ENCODE data around the gene TSBP1.
"Not testable (repeated sequence)": the region's sequence is repeated elsewhere in the genome, so short reads cannot be mapped to it uniquely, and the experiment has no call there.

TSBP1 gene

DNA sequence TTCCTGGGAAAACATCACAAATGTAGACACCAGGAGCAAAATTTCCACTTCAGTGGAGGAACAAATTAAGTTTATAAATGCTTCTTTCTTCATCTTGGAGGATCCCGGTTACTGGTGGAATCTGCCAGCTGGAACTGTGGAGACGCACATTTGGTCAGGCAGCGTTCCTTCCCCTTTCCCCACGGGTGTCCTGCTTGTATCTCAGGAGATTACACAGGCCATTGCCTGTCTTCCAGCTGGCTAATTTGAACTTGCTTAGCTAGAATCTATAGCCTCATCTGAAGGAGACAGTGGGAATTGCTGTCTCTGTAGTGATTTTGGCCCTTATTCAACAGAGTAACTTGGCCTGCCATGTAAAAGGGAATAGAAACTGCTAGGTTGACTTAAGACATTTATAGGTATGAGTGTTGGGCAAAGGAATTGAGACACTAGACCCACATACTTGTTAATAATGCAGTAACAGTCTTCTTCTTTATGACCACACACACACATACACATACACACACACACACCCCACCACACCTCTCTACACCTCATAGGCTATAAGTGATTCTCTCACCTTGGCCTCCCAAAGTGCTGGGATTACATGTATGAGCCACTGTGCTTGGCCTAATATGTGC is 34.4 kb downstream of the TSBP1 start:
- no peak for TF ChIP-seq Cebpa-rat (IDR thresholded peaks at IDR 0.05)
- Histone ChIP-seq H3K4me2 (no peak overlapping the region), H3K9me3 (no peaks in the 10 kb centered on the region), H3K9ac (no peak overlapping the region), H4K20me1 (no peaks in the 10 kb centered on the region), H3K27me3 (no peaks in the 10 kb centered on the region), H3K36me3 (no peaks in the 10 kb centered on the region), H3K27ac (no peak overlapping the region), H3K4me1 (no peaks in the 10 kb centered on the region), H3K4me3 (no peak overlapping the region)

DNA sequence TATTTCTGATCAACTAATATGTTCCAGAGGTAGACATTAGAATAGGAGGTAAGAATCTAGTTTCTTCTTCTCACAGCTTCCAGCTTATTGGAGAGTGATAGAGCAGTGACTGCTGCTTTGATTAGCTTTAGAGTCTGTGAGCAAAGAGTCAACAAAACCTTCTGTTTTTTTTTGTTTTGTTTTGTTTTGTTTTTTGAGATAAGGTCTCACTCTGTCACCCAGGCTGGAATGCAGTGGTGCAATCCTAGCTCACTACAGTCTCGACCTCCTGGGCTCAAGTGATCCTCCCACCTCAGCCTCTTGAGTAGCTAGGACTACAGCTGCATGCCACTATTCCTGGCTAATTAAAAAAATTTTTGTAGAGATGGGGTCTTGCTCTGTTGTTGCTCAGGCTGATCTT is 39.3 kb downstream of the TSBP1 start:
- Histone ChIP-seq H3K36me3 (no peaks in the 10 kb centered on the region), H3K4me1 (no peaks in the 10 kb centered on the region), H3K27ac (no peak overlapping the region), H3K9me3 (no peaks in the 10 kb centered on the region), H3K4me2 (no peak overlapping the region), H4K20me1 (no peaks in the 10 kb centered on the region), H3K9ac (no peak overlapping the region), H3K4me3 (no peak overlapping the region), H3K27me3 (no peaks in the 10 kb centered on the region)
- no peak for TF ChIP-seq Cebpa-rat (IDR thresholded peaks at IDR 0.05)

DNA sequence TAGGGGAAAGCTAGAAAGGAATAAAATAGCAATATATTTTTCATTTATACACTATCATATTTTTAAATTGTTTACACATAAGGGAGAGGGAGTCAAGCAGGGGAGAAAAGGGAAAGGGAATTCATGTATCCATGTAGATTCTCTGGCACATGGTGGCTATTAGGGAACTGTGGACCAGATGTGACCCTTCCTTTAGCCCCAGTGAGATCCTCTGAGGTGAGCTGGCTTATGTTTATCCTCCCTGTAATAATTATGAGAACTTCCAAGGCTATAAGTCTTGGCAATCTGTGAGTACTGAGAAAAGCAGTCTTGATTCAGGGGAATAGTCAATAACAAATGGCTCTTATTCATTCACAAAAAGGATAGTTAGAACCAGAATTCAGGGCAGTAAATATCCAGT is 42.6 kb downstream of the TSBP1 start:
- H3K4me1 ChIP-seq = no peaks in the 10 kb centered on the region
- TF ChIP-seq Cebpa-rat (IDR thresholded peaks at IDR 0.05) = no peak
- H4K20me1 ChIP-seq = no peaks in the 10 kb centered on the region
- no peak overlapping the region for H3K27ac ChIP-seq
- H3K27me3 ChIP-seq = no peaks in the 10 kb centered on the region
- no peak overlapping the region for H3K4me3 ChIP-seq
- no peak overlapping the region for H3K4me2 ChIP-seq
- no peaks in the 10 kb centered on the region for H3K36me3 ChIP-seq
- no peaks in the 10 kb centered on the region for H3K9me3 ChIP-seq
- no peak overlapping the region for H3K9ac ChIP-seq

- no peak for TF ChIP-seq Cebpa-rat (IDR thresholded peaks at IDR 0.05)
Observed at GRCh38 chr6:32327103-32327502, 44.6 kb downstream of the TSBP1 start.

DNA sequence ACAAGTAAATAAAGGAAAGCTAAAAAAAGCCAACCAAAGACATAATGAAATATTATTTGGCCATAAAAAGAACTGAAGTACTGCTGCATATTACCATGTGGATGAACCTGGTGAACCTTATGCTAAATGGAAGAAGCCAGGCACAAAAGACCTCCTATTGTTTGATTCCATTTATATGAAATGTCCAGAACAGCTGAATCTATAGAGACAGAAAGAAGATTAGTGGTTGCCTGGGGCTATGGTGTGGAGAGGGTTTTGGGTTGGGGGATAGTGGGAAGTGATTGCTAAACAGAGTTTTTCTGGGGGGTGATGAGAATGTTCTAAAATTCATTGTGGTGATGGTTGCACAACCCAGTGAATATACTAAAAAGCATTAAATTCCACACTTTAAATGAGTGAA is 53.2 kb downstream of the TSBP1 start:
- Histone ChIP-seq H3K27ac (no peak overlapping the region), H4K20me1 (no peaks in the 10 kb centered on the region), H3K4me1 (no peaks in the 10 kb centered on the region), H3K4me2 (no peak overlapping the region), H3K9me3 (no peaks in the 10 kb centered on the region), H3K4me3 (no peak overlapping the region), H3K9ac (no peak overlapping the region), H3K36me3 (no peaks in the 10 kb centered on the region), H3K27me3 (no peaks in the 10 kb centered on the region)
- TF ChIP-seq Cebpa-rat (IDR thresholded peaks at IDR 0.05) = no peak

More at GRCh38 chr6:32327103-32327502, 44.6 kb downstream of the TSBP1 start:
- no peak overlapping the region for H3K4me2 ChIP-seq
- no peak overlapping the region for H3K27ac ChIP-seq
- H3K4me1 ChIP-seq = no peaks in the 10 kb centered on the region
- H3K4me3 ChIP-seq = no peak overlapping the region
- no peaks in the 10 kb centered on the region for H3K36me3 ChIP-seq
- H3K9ac ChIP-seq = no peak overlapping the region
- H3K27me3 ChIP-seq = no peaks in the 10 kb centered on the region
- H3K9me3 ChIP-seq = no peaks in the 10 kb centered on the region
- H4K20me1 ChIP-seq = no peaks in the 10 kb centered on the region

DNA sequence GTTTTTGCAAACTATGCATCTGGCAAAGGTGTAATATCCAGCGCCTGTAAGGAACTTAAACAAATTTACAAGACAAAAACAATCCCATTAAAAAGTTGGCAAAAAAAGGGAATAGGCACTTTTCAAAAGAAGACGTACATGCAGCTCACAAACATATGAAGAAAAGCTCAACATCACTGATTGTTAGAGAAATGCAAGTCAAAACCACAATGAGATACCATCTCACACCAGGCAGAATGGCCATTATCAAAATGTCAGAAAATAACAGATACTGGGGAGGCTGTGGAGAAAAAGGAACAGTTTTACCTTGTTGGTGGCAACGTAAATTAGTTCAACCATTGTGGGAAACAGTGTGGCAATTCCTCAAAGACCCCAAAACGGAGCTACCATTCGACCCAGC is 54.2 kb downstream of the TSBP1 start:
- Histone ChIP-seq H3K36me3 (no peaks in the 10 kb centered on the region), H3K27me3 (no peaks in the 10 kb centered on the region), H3K4me1 (no peaks in the 10 kb centered on the region), H3K27ac (no peak overlapping the region), H3K9me3 (no peaks in the 10 kb centered on the region), H3K4me3 (no peak overlapping the region), H3K9ac (no peak overlapping the region), H4K20me1 (no peaks in the 10 kb centered on the region), H3K4me2 (no peak overlapping the region)
- no peak for TF ChIP-seq Cebpa-rat (IDR thresholded peaks at IDR 0.05)

DNA sequence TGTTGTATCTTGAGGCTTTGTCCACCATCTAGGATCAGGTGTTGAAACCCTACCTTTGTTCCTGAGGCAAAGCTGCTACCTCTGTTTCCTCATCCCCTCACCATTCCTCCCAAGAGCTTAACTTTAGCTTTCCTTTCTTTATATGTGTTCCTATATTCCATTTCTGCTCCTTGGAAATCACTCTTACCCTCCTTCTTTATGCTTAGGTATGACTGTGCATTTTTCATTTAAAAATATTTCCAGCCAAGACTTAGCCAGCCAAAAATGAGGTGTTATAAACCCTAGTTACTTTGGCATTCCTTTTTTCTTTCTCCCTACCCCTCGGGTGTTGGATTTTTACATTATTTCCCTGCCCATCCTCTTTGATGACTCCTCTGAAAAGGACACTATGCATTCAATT is 57.7 kb downstream of the TSBP1 start:
- Histone ChIP-seq H3K36me3 (no peaks in the 10 kb centered on the region), H3K4me1 (no peaks in the 10 kb centered on the region), H3K4me2 (no peak overlapping the region), H3K9ac (no peak overlapping the region), H3K4me3 (no peak overlapping the region), H3K9me3 (no peaks in the 10 kb centered on the region), H3K27ac (no peak overlapping the region), H3K27me3 (no peaks in the 10 kb centered on the region), H4K20me1 (no peaks in the 10 kb centered on the region)
- no peak for TF ChIP-seq Cebpa-rat (IDR thresholded peaks at IDR 0.05)

DNA sequence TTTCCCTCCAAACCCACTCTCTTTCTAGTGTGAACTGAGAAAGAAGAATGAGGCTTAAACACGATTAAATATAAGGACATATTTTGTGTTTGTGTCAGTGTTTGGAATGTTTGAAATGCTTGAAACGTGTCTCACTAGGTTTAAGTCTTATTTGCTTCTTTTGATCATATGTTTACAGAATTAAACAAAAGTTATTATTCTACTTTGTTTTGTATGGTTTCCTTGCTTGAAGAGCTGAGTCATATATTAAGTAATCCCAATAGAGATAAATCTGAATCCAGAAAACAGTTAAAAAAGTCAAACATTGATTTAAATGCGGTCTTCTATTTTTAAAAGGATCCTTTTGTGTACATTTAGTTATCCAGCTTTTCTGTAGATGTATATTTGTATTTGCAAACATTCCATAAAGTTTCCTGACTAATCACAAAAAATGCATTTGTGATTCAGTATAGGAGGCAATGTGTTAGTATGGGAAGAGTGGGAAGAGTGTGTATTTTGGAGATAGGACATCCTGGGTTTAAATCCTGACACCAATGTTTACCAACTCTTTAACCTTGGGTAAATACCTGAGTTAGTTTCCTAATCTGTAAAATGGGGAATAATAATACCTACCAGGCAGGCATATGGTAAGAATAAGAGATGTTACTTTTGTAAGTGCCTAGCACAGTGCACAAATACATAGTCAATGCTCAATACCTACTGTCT is 72.9 kb downstream of the TSBP1 start:
- no peaks in the 10 kb centered on the region for H4K20me1 ChIP-seq
- no peaks in the 10 kb centered on the region for H3K27me3 ChIP-seq
- no peak overlapping the region for H3K9ac ChIP-seq
- TF ChIP-seq Cebpa-rat (IDR thresholded peaks at IDR 0.05) = no peak
- H3K27ac ChIP-seq = no peak overlapping the region
- no peak overlapping the region for H3K4me3 ChIP-seq
- H3K9me3 ChIP-seq = no peaks in the 10 kb centered on the region
- H3K36me3 ChIP-seq = no peaks in the 10 kb centered on the region
- H3K4me2 ChIP-seq = no peak overlapping the region
- H3K4me1 ChIP-seq = peaks cover 2% of the 10 kb centered on the region; the same call in 1 of the 2 replicates

DNA sequence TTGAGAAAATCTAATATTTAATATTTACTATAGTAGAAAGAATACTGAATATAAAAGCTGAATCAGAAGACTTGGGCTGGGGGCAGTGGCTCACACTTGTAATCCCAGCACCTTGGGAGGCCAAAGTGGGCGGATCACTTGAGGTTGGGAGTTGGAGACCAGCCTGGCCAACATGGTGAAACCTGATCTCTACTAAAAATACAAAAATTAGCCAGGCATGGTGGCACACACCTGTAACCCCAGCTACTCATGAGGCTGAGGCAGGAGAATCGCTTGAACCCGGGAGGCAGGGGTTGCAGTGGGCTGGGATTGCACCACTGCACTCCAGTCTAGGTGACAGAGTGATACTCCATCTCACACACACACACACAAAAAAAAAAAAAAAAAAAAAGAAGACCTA is 76.7 kb downstream of the TSBP1 start:
- not testable (repeated sequence) for H3K27me3 ChIP-seq, H4K20me1 ChIP-seq, H3K4me1 ChIP-seq, H3K27ac ChIP-seq, H3K4me3 ChIP-seq, H3K9ac ChIP-seq, H3K4me2 ChIP-seq, H3K36me3 ChIP-seq, H3K9me3 ChIP-seq

DNA sequence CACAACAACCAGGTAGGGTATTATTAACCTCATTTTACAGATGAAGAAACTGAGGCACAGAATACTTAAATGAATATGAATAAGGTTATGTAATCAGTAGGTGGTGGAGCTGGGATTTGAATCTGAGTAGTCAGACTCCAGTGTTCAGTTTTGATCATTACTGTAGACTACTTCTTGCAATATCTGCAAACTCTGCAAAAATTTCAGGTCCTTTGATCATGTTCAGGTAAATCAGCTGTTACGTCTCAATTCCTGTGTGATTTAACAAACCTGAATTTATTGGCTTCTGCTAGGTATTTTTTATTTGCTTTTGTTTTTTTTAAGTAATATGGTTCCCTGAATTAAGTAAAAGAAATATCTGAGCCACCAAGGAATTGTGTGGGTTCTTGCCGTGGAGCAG is 77.1 kb downstream of the TSBP1 start:
- peaks cover 7% of the 10 kb centered on the region; the same call in 1 of the 2 replicates for H3K4me1 ChIP-seq
- no peaks in the 10 kb centered on the region for H4K20me1 ChIP-seq
- H3K36me3 ChIP-seq = no peaks in the 10 kb centered on the region
- no peak overlapping the region for H3K9ac ChIP-seq
- H3K27me3 ChIP-seq = no peaks in the 10 kb centered on the region
- no peak for TF ChIP-seq Cebpa-rat (IDR thresholded peaks at IDR 0.05)
- H3K4me3 ChIP-seq = no peak overlapping the region
- H3K27ac ChIP-seq = no peak overlapping the region
- H3K4me2 ChIP-seq = no peak overlapping the region
- H3K9me3 ChIP-seq = no peaks in the 10 kb centered on the region

All from BLaER1 (cell line).